ENCODE data around the gene PHRF1.

The PHRF1 gene

GRCh38 chr11:538431-539051, 37.7 kb upstream of the PHRF1 start:
- no peak for DNase-seq

GRCh38 chr11:539971-540481, 36.2 kb upstream of the PHRF1 start:
- DNase-seq: no peak

- no peak for DNase-seq
Observed at GRCh38 chr11:540583-541432, 35.5 kb upstream of the PHRF1 start.

GRCh38 chr11:541433-541885, 34.8 kb upstream of the PHRF1 start:
- no peak for DNase-seq

GRCh38 chr11:544817-545166, 31.5 kb upstream of the PHRF1 start:
- no peak for DNase-seq

GRCh38 chr11:545171-545570, 31.1 kb upstream of the PHRF1 start:
- DNase-seq: no peak

- DNase-seq: no peak
Observed at GRCh38 chr11:548700-549603, 27.3 kb upstream of the PHRF1 start.

- DNase-seq: no peak
Observed at GRCh38 chr11:550021-550745, 26.1 kb upstream of the PHRF1 start.

- no peak for DNase-seq
Observed at GRCh38 chr11:550746-551085, 25.6 kb upstream of the PHRF1 start.

GRCh38 chr11:551131-551530, 25.1 kb upstream of the PHRF1 start:
- no peak for DNase-seq

GRCh38 chr11:551596-551995, 24.7 kb upstream of the PHRF1 start:
- no peak for DNase-seq

- DNase-seq: no peak
Observed at GRCh38 chr11:553083-553987, 22.9 kb upstream of the PHRF1 start.

GRCh38 chr11:553988-554340, 22.3 kb upstream of the PHRF1 start:
- DNase-seq: no peak

GRCh38 chr11:554428-555226, 21.6 kb upstream of the PHRF1 start:
- DNase-seq: no peak

GRCh38 chr11:555227-555779, 21.0 kb upstream of the PHRF1 start:
- DNase-seq: peak; percentile 58

GRCh38 chr11:555780-556661, 20.2 kb upstream of the PHRF1 start:
- DNase-seq: peak; percentile 58

GRCh38 chr11:556662-557256, 19.5 kb upstream of the PHRF1 start:
- DNase-seq: no peak

GRCh38 chr11:557328-558132, 18.7 kb upstream of the PHRF1 start:
- no peak for DNase-seq

Measured in right kidney (tissue), 1 donor.